ENCODE data around the gene GHR. TPM values are rescaled to one million over a fixed set of nuclear protein-coding genes. Genes with fewer than 3 reads are reported as not detected.

GHR gene
- total and polyA plus RNA-seq, 2 of the 8 experiments (the other 6 are each of a cell fraction or from before 2014, with no cell fraction given), result 0.15 to 0.19 TPM

DNA sequence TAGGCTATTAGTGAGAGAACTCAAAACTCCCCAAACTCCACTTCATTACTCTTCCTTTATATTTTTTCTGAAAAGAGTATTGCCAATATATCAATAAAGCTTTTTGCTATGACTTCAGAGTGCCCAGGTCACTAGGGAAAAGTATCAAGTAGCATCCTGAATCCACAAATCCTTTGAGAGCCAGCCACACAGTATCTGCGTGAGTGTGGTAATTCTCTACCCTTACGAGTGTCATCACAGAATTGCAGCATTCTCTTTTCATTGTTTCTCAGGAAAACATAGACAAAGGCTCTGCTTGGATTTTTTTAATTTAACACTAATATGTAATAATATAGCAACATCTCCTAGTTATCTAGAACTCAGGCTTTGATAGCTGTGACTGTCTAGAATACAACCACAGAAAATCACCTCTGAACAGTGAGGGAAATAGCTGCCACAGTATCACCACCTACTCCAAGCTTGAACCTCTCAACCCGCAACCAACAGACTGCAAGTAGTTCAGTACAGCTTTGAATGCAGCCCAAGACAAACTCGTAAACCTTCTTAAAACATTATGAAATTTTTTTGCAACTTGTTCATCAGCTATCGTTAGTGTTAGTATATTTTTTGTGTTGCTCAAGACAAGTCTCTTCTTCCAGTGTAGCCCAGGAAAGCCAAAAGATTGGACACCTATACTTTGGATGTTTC, 254.1 kb downstream of the GHR start (continued):
- TF ChIP-seq, protein P1, sequence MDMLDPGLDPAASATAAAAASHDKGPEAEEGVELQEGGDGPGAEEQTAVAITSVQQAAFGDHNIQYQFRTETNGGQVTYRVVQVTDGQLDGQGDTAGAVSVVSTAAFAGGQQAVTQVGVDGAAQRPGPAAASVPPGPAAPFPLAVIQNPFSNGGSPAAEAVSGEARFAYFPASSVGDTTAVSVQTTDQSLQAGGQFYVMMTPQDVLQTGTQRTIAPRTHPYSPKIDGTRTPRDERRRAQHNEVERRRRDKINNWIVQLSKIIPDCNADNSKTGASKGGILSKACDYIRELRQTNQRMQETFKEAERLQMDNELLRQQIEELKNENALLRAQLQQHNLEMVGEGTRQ (IDR thresholded peaks at IDR 0.05; ENCODE audit: low read length), result no peak
- no peak for TF ChIP-seq CEBPB (IDR thresholded peaks at IDR 0.05; ENCODE audit: low read depth, low read length)
- no peak for TF ChIP-seq TEAD4 (IDR thresholded peaks at IDR 0.05; ENCODE audit: low read depth, low read length)

All from H1 (cell line).